GM23338 (cell line): ENCODE data around the gene TBX3. TPM values are rescaled to one million over a fixed set of nuclear protein-coding genes. Genes with fewer than 3 reads are reported as not detected.

Experiments
- ATAC-seq: fragments of 200-7000 bp; cut with Tn5 transposase; 3 replicates; pipeline ENCODE4 v1.9.1; 2020
- DNase-seq: peaks from one replicate; pipeline ENCODE4 v3.0.0-alpha.2; 2015; ENCODE audit warnings: low spot score
- H2AFZ ChIP-seq: fragments of 200-600 bp; sonication (generic); 2 replicates; pipeline ENCODE4 v1.8.0; 2016; ENCODE audit warnings: antibody characterized with exemption, mild to moderate bottlenecking, moderate library complexity
- H3F3A ChIP-seq: fragments of 200-600 bp; sonication (generic); replicated peaks from 2 replicates; pipeline ENCODE4 v1.8.0; 2017; ENCODE audit warnings: antibody characterized with exemption, mixed run types, low read depth
- H3K27ac ChIP-seq: fragments of 200-600 bp; sonication (generic); 2 replicates; pipeline ENCODE4 v1.6.1; 2016; ENCODE audit warnings: low read depth
- H3K27me3 ChIP-seq: fragments of 200-600 bp; sonication (generic); 2 replicates; pipeline ENCODE4 v1.8.0; 2016; ENCODE audit warnings: mild to moderate bottlenecking, mixed run types, moderate library complexity; ENCODE audit not compliant: insufficient read depth
- H3K36me3 ChIP-seq: fragments of 200-600 bp; sonication (generic); 2 replicates; pipeline ENCODE4 v1.8.0; 2016; ENCODE audit warnings: mild to moderate bottlenecking; ENCODE audit not compliant: insufficient read depth
- H3K4me1 ChIP-seq: fragments of 200-600 bp; sonication (generic); 2 replicates; pipeline ENCODE4 v1.8.0; 2016; ENCODE audit warnings: mild to moderate bottlenecking, moderate library complexity; ENCODE audit not compliant: insufficient read depth
- H3K4me2 ChIP-seq: fragments of 200-600 bp; sonication (generic); 2 replicates; pipeline ENCODE4 v1.7.1; 2017; ENCODE audit warnings: mixed run types
- H3K4me3 ChIP-seq: fragments of 200-600 bp; sonication (generic); 2 replicates; pipeline ENCODE4 v1.6.1; 2016; ENCODE audit warnings: mixed run types
- H3K79me2 ChIP-seq: fragments of 200-600 bp; sonication (generic); replicated peaks from 2 replicates; pipeline ENCODE4 v1.8.0; 2017; ENCODE audit warnings: mild to moderate bottlenecking; ENCODE audit not compliant: insufficient read depth
- H3K9me2 ChIP-seq: fragments of 200-600 bp; sonication (generic); 2 replicates; pipeline ENCODE4 v1.8.0; 2017; ENCODE audit not compliant: insufficient read depth
- H4K20me1 ChIP-seq: fragments of 200-600 bp; sonication (generic); replicated peaks from 2 replicates; pipeline ENCODE4 v1.8.0; 2017; ENCODE audit warnings: mild to moderate bottlenecking; ENCODE audit not compliant: insufficient read depth
- H3K27ac Mint-ChIP-seq: 2 replicates; pipeline ENCODE4 v1.8.0; 2020; ENCODE audit warnings: inconsistent platforms, mild to moderate bottlenecking, moderate library complexity, mixed read lengths
- H3K27me3 Mint-ChIP-seq: 3 replicates; pipeline ENCODE4 v1.8.0; 2022; ENCODE audit warnings: low read depth, mild to moderate bottlenecking, moderate library complexity, mixed read lengths, inconsistent platforms; ENCODE audit not compliant: insufficient read depth, poor library complexity
- H3K36me3 Mint-ChIP-seq: 3 replicates; pipeline ENCODE4 v1.8.0; 2021; ENCODE audit warnings: low read depth, mild to moderate bottlenecking, inconsistent platforms, moderate library complexity, mixed read lengths
- H3K4me1 Mint-ChIP-seq: 3 replicates; pipeline ENCODE4 v1.8.0; 2020; ENCODE audit warnings: mild to moderate bottlenecking, inconsistent platforms, mixed read lengths
- H3K4me3 Mint-ChIP-seq: 3 replicates; pipeline ENCODE4 v1.8.0; 2021; ENCODE audit warnings: moderate library complexity, mild to moderate bottlenecking, inconsistent platforms, mixed read lengths
- H3K9me3 Mint-ChIP-seq: 3 replicates; pipeline ENCODE4 v1.8.0; 2020; ENCODE audit warnings: moderate library complexity, mild to moderate bottlenecking, inconsistent platforms, mixed read lengths
- CREB1 ChIP-seq: fragments of 250-450 bp; sonication (Bioruptor Pico); IDR thresholded peaks from 2 replicates; pipeline ENCODE4 v1.5.0; 2020; ENCODE audit warnings: low read depth, mild to moderate bottlenecking, moderate library complexity
- JUNB ChIP-seq: IDR thresholded peaks from one replicate; pipeline ENCODE4 v1.6.1; 2016; ENCODE audit warnings: antibody characterized with exemption; ENCODE audit not compliant: unreplicated experiment
- NANOG ChIP-seq: IDR thresholded peaks from 2 replicates; pipeline ENCODE4 v1.6.1; 2016; ENCODE audit warnings: antibody characterized with exemption, borderline replicate concordance
- POLR2AphosphoS5 ChIP-seq: IDR thresholded peaks from 2 replicates; pipeline ENCODE4 v1.6.1; 2016; ENCODE audit warnings: antibody characterized with exemption, low read depth
- STAT1 ChIP-seq: IDR thresholded peaks from one replicate; pipeline ENCODE4 v1.6.1; 2016; ENCODE audit warnings: antibody characterized with exemption; ENCODE audit not compliant: unreplicated experiment
- ZNF462 ChIP-seq: fragments of 250-450 bp; sonication (Bioruptor Pico); IDR thresholded peaks from 2 replicates; pipeline ENCODE4 v1.5.0; 2020; ENCODE audit warnings: mild to moderate bottlenecking, moderate library complexity
- polyA plus RNA-seq: library from polyadenylated mRNA; unstranded; fragments of >200 nt; fragmentation: Nextera tagmentation; extraction: Ambion mirVana; gene quantifications from 2 replicates; pipeline ENCODE4 v1.2.1, GENCODE V29; 2016
- total RNA-seq: library from RNA; depleted of rRNA; stranded (reverse); fragments of >200 nt; shearing (Covaris generic); gene quantifications from 2 replicates; pipeline ENCODE4 v1.2.3, GENCODE V29; 2014
- TF ChIP-seq, protein P1 (sequence below): IDR thresholded peaks from one replicate; pipeline ENCODE4 v1.6.1; 2018; ENCODE audit warnings: antibody characterized with exemption; ENCODE audit not compliant: unreplicated experiment

Gene TBX3
- total and polyA plus RNA-seq, 2 experiments from 2014 or later = 0.18 to 0.24 TPM

DNA sequence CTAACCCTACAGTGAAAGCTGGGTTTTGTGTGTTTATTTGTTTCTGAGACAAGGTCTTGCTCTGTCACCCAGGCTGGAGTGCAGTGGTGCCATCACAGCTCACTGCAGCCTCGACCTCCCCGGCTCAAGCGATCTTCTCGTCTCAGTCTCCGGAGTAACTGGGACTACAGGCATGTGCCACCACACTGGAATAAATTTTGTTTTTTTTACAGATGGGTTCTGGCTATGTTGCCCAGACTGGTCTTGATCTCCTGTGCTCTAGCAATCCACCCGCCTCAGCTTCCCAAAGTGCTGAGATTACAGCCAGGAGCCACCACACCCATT, 26.4 kb downstream of the TBX3 start (continued):
- TF ChIP-seq ZNF462 (CRISPR knock-in tag) = no peak
- TF ChIP-seq, protein P1, sequence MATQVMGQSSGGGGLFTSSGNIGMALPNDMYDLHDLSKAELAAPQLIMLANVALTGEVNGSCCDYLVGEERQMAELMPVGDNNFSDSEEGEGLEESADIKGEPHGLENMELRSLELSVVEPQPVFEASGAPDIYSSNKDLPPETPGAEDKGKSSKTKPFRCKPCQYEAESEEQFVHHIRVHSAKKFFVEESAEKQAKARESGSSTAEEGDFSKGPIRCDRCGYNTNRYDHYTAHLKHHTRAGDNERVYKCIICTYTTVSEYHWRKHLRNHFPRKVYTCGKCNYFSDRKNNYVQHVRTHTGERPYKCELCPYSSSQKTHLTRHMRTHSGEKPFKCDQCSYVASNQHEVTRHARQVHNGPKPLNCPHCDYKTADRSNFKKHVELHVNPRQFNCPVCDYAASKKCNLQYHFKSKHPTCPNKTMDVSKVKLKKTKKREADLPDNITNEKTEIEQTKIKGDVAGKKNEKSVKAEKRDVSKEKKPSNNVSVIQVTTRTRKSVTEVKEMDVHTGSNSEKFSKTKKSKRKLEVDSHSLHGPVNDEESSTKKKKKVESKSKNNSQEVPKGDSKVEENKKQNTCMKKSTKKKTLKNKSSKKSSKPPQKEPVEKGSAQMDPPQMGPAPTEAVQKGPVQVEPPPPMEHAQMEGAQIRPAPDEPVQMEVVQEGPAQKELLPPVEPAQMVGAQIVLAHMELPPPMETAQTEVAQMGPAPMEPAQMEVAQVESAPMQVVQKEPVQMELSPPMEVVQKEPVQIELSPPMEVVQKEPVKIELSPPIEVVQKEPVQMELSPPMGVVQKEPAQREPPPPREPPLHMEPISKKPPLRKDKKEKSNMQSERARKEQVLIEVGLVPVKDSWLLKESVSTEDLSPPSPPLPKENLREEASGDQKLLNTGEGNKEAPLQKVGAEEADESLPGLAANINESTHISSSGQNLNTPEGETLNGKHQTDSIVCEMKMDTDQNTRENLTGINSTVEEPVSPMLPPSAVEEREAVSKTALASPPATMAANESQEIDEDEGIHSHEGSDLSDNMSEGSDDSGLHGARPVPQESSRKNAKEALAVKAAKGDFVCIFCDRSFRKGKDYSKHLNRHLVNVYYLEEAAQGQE = no peak
- no peak for TF ChIP-seq JUNB
- no peak for TF ChIP-seq STAT1
- no peak for TF ChIP-seq POLR2AphosphoS5

DNA sequence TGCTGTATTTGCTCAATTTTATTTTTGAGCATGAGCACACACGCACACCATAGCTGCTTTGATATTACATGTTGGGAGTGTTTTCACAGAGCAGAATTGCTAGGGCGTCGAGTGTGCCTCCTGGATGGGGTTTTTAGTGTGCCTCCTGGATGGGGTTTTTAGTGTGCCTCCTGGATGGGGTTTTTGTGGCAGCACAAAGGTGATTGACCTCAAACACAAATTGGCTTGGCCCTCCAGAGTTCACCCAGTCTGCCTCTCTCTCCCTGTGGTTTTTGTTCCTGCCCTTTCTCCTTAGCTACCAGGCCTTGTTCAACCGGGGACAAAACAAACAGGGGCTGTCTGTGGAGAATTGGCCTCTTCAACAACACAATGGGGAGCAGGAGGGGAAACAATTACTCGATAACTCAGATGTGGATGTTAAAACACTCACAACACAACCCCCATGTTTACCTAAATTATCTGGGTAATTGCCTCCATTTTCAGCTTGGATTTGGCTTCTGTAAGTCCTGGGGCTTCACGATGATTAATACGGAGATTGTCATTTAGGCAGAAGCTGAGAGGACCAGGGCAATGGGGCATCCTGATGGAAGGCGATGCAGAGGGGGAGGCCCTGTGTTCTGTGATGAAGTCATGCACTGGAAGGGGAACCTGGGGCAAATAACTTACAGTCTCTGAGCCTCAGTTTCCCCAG, 26.9 kb downstream of the TBX3 start:
- no peaks in the 10 kb centered on the region for H3K9me3 Mint-ChIP-seq
- H3K36me3 ChIP-seq = no peaks in the 10 kb centered on the region
- H3K4me1 ChIP-seq = peaks cover 39% of the 10 kb centered on the region
- no peak overlapping the region for H3K27ac ChIP-seq
- H3F3A ChIP-seq = no peaks in the 10 kb centered on the region
- DNase-seq = no peak
- no peak overlapping the region for H3K27ac Mint-ChIP-seq
- H2AFZ ChIP-seq = peak overlapping the region; percentile 84
- H3K9me2 ChIP-seq = no peaks in the 10 kb centered on the region
- peaks cover 30% of the 10 kb centered on the region for H3K4me1 Mint-ChIP-seq
- no peak overlapping the region for H3K4me3 ChIP-seq
- H4K20me1 ChIP-seq = no peaks in the 10 kb centered on the region
- H3K27me3 Mint-ChIP-seq = peaks cover 30% of the 10 kb centered on the region
- H3K79me2 ChIP-seq = no peaks in the 10 kb centered on the region
- peak overlapping the region; percentile 45 for H3K4me2 ChIP-seq
- H3K36me3 Mint-ChIP-seq = no peaks in the 10 kb centered on the region
- TF ChIP-seq NANOG (peak; percentile 24; the same call in 1 of the 2 replicates), CREB1 (CRISPR knock-in tag) (no peak)
- H3K27me3 ChIP-seq = no peaks in the 10 kb centered on the region
- ATAC-seq = peak; percentile 75
- H3K4me3 Mint-ChIP-seq = no peak overlapping the region
